Stimulated activated CD4-positive, alpha-beta T cell treated with anti-CD3 and anti-CD28 coated beads, Interleukin-4, amount 100 ng/mL, for 48 hours (primary cell): ENCODE data around the gene RGR.

Experiments used
- DNase-seq, 2 donors: peaks; one replicate each; pipeline ENCODE4 v3.0.0-alpha.2; 2020; ENCODE audit warnings: low read depth in 2 of 2

Gene RGR

DNA sequence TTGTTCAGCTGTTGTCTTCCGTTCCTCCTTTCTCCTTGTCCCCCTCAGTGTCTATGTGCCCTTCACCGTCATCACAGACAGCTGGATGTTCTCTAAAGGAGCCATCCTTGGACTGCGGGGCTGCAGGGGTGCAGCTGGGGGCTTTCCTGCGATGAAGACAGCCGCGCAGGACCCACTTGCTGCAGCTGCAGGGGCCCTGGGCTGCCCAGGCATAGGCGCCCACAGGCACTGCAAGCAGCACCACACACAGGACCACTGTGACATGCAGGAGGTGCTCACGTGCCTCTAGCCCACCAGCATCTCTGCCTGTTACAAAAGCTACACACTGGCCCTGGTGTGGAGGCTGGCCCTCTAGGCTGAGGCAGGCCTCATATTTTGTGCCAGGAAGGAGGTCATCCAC, 22.9 kb upstream of the RGR start:
- no peak for DNase-seq

DNA sequence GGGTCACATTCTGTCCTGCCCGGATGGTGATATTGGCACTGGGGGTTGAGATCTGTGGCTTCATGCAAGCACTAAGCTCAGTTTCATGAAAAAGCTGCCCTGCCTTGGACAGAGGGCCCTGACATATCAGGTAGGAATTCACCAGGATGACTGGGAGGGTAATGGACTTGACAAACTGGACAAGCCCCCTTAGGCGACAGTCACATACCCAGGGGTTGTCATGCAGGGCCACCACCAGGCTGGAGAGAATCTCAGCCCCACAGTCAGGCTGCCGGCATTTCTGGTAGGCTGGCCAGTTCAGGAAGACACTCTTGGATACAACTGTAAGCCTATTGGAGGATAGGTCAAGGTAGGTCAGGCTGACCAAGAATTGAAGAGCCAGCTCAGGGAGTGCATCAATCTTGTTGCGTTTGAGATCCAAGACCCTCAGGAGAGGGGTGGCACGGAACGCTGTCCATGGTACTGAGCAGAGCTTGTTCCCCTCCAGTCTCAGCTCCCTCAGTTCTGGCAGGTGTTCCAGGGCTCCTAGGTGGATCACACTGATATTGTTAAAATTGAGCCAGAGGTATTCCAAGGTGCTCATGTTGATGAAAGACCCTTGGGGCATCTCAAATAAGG, 20.3 kb upstream of the RGR start:
- no peak for DNase-seq

DNA sequence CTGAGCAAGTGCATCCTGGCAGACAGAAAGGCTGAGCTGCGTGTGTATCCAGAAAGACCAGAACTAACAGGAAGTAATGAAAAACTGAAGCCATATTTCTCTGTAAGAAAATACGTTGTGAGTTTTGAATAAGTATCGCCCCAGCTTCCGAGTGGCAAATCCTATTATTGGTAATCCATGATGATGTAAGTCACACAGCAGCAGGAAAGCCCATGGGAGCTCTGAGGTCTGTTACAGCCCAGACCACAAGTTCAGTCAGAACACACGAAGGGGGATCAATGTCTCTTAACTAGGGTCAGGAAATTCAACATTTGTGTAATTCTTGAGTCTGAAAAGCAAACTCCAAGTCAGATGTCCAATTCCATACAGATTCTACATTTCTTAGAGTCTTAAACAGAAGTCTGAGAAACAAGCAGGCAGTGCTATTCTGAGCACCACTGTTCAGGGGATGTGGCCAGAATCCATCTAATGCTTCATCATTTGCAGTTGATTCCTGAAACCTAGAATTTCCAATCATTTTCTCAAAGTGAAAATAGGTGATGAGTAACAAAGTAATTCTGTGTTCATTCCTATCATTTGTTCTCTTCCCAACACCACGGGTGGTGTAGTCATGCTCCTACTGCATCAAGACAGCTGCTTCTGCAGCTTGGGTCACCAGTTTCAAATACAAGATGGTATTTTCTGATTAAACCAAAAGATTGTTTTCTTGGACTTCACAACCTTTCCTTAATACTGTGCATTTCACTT, 19.3 kb upstream of the RGR start, which contains the start of gene LRIT2:
Gene LRIT2 (minus strand): TSS at position 118 of the 747 bp plus-strand sequence. CDS start 24 bp downstream, at position 94.
- DNase-seq, result no peak

DNA sequence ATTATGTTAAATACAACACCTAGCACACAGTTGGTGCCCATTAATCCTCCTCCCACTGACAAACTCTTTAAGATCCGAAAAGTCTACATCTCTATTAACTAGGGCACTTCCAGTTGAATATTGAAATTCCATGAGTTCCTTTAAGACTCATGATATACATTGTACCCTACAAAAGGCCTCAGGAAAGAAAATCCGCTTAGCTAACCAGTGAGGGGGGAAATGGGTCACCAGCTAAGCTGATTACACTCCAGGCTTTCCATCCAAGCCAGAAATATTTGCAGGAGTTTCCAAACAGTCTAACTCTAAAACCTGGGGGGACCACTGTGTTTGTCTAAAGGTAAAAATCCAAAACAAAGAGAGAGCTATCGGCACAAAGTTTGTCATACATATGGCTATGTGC, 18.2 kb upstream of the RGR start:
- no peak for DNase-seq

DNA sequence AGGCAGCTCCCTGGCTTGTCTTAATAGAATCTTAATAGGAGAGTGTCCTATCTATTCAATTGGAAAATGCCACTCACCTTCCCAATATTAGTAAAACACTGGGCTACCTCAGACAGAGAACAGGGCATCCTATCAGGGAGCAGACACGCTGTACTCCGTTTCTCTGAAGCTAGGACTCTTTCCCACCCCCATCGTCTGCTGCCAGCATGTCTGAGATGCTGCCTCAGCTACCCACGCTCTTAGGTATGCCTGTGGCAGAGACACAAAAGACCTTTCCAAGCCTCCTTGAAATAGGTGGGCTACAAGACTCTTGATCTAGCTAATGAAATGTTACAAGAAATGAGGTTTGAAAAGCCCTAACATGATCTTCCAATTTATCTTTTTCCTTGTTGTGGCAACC, 17.0 kb upstream of the RGR start:
- DNase-seq, result no peak

DNA sequence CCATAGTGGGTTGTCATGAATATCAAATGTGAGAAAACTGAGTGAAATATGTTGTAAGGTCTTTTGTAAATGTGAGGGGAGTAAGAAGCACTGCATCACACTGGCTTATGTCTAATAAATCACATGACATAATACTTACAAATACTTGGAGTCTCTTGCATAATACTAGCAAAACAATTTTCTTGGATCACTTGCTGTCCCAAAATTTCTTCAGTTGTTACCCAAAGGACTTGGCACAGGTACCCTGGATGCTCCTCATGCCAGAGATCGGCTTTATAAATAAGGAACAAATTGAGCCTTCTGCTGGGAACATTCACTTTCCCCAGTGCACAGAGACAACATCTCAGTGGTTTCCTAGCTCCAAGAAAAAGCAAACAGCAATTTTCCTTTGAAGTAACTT, 14.5 kb upstream of the RGR start:
- DNase-seq, result no peak

DNA sequence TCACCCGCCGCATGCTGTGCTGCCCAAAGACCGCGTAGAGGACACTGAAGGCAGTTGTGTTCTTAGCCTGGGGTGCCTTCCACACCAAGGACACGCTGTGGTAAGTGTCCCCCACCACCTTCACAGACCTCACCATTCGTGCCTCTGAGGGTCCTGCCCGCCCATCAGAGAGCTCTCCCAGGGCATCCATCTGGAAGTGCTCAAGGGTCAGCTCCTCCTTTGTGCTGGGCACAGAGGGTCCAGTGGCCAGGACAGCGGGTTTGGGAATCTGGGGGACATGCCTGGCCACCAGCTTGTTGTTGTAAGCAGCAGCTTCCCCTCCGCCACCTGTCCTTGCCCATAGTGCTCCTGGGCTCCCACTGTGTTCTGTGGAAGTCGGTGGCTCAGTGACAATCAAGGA, 12.5 kb upstream of the RGR start:
- no peak for DNase-seq

DNA sequence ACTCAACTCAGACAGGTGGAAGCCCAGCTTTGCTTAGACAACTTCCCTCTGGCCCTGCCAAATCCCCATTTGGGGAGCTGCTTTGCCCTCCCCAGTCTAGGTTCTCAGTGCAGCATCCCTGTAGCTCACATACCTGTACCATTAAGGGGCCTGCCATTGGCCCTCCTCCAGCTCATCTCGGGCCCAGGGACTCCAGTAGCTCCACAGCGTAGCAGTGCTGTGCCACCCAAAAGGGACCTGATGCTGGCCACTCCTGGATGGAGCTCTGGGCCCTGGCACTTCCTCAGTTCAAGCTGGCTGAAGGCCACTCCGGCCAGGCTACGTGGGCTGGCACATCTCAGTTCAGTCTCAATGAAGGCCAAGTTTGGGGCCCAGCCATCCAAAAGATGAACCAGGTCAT, 10.9 kb upstream of the RGR start:
- no peak for DNase-seq

DNA sequence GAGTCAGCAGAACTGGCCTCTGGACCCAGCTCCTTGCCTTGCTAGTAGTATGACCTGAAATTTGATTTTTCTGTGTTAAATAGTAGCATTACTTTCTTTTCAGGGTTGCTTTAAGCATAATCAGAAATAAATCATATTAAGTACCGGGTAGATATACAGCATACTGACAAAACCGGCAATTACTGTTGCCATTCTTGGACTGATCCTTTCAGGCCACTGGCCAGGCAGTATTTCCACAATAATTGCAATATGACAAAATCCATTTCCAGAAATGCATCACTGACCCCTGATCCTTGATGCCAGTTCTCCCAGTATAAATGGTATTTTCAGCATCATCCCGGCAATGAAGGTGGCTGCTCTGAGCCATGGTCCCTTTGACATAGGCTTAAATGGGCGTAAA, 10.4 kb upstream of the RGR start:
- no peak for DNase-seq

DNA sequence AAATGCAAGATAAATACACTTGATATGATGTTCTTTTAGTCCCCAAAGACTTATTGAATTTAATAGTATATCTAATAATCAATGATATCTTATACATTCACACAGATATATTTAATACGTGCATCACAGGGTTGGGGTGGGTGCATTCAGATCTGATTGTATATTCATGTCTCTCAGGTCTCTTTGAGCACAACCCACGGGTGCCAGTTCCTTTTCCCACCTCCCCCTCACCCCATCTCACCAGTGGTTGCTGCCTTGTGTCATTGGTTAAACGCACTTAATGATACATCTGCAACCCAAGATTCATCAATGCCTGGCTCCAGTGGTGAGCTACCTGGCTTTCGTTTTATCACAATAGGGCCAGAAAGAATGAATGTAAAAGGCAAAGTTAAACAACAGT, 9.8 kb upstream of the RGR start:
- no peak for DNase-seq

DNA sequence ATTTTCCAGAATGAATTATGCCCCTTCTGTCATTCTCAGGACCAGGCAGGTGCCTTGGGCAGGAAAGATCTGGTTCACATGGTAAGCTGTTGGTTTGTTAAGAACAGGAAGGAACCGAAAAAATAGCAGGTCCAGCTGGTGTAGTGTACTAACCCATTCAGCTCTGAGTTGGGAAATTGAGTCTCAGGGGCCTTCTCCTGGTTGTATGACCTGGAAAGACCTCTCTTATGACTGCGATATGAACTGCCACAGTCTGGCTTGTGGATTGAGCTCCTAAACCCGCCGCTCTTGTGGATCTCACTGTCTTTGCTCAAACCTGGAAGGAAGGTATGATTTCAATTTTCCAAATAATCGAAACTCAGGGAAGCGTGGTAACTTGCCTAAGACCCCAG, 8.1 kb upstream of the RGR start:
- no peak for DNase-seq

DNA sequence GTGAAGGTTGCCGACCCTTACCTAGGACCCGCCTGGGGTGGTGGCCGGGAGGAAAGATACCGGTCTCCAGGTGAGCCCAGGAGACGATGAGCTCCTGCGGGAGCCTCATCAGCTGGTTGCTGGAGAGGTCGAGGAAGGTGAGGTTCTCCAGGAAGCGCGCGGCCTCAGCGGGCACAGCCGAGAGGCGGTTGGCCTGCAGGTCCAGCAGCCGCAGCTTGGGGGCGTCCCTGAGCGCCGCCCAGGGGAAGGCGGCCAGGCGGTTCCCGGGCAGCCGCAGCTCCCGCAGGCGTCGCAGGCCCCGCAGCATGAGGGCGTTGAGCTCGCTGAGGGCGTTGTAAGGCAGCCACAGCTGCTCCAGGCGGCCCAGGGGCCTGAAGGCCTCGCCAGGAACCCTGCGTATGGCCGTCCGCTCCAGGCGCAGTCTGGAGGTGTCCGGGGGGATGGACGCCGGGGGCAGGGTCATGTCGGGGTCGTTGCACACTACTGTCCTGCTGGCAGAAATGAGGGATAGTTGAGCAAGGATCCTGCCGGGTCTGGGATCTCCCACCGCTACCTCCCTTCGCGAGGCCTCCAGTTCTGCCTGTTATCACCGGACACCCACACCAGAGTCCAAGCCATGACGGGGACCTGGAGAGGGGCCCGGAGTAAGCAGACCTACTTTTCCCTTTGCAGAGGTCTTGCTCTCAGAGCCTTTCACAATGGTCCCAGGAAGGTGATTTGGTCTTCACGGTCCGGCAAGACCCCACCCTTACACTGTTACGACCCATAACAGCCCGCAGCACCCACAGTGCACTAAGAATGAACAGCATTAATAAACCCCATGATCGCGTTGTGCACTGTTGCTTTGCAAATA, 7.4 kb upstream of the RGR start:
- DNase-seq, result peak in 1 of 2 donors; percentile 6

DNA sequence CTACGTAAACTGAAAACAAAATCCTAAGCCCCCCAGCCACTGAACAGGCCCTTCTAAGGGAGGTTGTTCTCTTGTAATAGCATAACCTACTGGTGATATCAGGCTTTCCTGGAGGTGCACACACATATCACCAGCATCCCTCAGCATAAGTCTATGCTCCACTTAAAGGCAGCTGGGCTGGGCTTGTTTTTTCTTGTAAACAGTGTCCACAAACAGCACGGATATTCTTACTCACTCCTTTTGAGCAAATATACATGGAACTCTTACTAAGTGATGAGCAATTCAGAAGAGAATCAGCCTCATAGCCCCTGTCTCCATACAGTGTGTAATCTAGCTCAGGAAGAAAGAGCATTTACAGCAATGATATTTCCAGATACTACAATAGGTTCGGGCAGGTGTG, 5.9 kb upstream of the RGR start:
- no peak for DNase-seq

DNA sequence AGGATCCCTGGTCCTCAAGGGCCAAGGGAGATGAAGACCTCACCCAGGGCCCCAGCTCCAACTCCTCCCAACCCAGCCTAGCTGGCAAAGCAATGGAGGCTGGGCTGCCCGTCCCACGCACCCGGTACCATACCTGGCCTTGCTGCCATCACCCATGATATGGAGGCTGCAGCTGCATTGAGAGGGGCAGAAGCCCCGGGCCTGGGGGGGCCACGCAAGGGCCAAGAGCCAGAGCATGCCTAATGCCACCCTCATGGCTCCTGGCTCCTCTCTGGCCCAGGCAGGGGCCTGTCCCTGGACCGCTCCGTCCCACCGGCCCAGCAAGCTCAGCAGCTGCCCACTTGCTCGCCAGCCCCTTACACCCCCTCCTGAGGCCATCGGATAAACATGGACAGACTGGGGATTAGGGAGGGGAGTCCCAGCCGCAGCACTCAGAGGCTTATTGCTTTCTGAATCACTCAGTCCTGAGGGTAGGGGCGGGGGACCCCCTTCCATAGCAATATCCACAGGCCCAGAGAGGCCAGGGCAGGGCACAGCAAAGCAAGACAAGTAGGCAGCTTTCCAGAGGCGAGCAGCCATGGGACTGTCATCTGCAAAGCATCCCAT, 3.6 kb upstream of the RGR start, which contains the start of gene LRIT1:
Gene LRIT1 (minus strand): TSS at position 362 of the 606 bp plus-strand sequence. CDS start 107 bp downstream, at position 255.
- DNase-seq, result no peak

DNA sequence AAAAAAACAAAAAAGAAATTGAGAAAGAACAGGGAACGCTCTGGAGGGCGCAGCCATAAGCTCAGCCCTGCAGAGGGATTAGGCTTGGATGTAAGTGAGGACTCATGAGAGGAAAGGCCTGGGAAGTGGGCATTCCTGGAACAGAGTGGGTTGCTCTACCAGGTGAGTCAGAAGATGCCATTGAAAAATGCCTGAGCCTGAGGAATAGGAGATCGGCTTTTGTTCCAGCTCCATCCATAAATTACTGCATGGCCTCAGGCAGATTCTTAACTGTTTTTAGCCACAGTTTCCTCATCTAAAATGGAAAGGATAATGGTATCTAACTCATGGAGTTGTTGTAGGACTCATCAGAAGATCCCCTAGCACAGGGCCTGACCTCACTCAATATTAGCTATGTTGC, 1.1 kb upstream of the RGR start:
- no peak for DNase-seq

DNA sequence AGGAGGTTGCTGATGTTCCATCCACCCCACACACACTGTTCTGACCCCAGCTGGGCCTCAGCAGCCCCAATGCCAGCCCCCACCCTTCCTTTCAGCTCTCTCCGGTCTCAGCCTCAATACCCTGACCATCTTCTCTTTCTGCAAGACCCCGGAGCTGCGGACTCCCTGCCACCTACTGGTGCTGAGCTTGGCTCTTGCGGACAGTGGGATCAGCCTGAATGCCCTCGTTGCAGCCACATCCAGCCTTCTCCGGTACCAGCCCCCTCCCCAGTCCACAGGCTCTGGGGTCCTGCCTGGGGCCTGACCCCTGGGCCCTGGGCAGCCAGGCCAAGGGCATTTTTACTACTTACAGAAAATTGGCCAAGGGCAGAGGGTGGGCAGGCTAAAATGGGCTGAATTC, 2.6 kb downstream of the RGR start:
- no peak for DNase-seq

DNA sequence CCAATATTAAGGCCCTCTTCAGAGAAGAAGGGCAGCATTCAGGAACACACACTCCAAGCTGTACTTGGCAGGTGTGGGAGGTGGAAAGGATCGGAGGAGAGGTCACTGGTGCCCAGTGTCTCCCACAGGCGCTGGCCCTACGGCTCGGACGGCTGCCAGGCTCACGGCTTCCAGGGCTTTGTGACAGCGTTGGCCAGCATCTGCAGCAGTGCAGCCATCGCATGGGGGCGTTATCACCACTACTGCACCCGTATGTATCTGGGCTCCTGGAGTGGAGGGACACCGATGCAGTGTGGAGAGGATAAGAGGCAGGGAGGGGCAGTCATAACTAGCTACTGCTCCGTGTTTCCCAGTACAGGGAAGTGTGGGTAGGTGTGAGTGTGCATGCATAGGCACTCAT, 3.9 kb downstream of the RGR start:
- no peak for DNase-seq

DNA sequence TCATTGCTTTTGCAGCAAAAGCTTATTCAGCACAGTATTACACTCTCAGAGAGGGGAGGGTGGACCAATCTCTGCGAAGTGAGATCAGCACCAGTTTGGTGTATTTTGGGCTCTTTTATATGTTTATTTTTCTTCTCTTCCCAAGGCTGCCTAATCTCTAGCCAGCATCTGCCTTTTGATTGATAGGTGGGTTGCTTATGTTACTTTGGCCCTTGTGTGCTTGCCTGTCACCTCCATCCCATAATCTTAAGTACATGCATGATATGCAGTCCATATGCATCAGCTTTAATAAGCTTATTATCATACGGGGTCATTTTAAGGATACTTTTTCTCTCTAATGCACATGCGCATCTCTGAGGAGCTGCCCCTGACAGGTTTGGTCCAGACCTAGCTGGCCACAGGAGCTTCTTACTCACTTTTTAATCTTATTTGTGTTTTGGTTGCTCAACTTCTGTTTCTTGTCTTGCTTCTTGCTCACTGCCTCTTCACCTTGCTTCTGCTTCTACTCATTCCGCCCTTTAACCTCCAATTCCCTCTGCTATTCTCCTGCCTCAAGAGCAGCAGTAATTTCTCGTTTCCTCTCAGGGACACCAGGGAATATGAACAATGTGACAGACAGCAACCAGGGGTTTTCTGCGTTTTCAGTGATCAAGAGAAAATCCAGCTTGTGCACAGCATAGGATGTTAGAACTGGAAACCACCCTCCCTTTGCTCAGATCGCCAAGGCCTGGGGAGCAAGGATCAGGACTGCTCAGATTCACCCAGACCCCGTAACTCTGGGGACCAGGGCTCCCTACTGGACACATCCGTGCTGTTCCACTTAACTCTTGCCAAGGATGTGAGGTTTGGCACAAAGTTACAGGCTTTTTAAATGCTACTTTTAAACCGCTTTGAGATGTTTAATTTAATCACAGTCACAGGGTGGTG, 10.0 kb downstream of the RGR start:
- DNase-seq, result no peak

DNA sequence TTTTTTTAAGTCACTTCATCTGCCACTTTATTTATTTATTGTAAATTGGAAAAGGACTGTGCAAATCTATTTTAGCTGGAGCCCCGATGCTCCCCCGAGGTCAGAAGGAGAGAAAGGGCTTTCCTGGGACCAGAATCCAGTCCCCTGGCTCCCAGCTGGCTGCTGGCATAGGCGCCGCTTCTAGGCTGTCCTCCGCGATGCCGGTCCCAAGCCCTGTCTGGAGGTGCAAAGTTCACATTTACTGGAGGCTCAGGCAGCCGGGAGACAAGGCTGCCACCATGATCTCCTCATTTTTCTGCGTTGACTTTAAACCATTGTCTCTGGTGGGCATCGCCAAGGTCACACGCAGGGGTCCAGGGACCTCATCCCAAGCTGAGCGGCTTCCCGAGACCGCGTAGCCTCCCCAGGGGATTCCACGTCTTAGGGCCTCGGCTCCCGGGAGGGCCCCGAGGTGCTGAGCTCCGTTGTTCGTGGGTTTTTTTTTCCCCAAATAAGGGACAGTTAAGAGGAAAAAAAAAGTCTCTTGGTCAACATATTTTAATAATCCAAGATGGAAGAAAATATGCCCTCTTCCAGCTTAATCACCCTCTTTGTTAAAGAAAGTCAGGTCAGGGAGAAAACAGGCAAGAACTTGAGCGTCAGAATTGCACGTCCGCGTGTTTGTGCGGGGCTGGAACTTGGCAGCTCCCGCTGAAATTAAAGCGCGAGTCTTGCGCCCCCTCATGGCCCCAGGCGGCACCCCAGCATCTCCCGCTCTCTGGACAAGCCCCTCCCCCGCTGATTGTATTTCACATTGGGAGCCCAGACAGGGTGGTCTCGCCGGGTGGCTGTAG, 11.9 kb downstream of the RGR start:
- peak; percentile 44 to 57 for DNase-seq

DNA sequence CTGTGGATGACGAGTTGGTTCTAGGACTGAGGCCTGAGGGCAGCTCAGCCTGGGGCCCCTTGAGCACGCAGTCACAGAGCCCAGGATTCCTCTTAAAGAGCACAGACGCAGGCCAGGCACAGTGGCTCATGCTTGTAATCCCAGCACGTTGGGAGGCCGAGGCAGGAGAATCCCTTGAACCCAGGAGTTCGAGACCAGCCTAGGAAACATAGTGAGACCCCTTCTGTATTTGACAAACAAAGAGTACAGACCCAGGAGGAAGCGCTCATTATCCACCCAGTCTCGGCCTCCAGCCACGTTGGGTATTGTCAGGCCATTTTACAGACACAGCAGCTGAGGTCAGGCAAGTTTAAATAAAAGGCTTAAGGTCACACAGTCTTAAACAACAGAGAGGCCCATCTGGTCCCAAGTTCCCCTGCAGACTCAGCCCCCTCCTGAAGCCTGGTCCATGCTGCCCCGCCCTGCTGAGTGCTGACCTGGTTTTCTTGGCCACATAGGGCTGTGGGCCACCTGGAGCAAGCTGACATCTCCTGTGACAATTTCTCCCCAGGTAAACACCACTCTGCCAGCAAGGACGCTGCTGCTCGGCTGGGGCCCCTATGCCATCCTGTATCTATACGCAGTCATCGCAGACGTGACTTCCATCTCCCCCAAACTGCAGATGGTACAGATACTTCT, 12.6 kb downstream of the RGR start:
- DNase-seq, result no peak
